Astrocyte of the cerebellum (primary cell): ENCODE data around the gene SFT2D1.

Experiments
- DNase-seq: peaks from one replicate; pipeline ENCODE4 v3.0.0-alpha.2; 2011; ENCODE audit warnings: low read depth
- H3K4me3 ChIP-seq: 2 replicates; pipeline ENCODE4 v1.5.1; 2011; ENCODE audit warnings: mild to moderate bottlenecking, low read depth, low read length, moderate library complexity
- in situ Hi-C: cut with HindIII; loops from 2 replicates; pipeline ENCODE4 v1.10.0; 2017; ENCODE audit warnings: low sequenced_read_pairs
- TF ChIP-seq, protein P1 (sequence below): IDR thresholded peaks from 2 replicates; pipeline ENCODE4 v1.5.1; 2012; ENCODE audit warnings: low read length, low read depth, moderate library complexity, mild to moderate bottlenecking; ENCODE audit errors: missing control alignments

SFT2D1 gene

DNA sequence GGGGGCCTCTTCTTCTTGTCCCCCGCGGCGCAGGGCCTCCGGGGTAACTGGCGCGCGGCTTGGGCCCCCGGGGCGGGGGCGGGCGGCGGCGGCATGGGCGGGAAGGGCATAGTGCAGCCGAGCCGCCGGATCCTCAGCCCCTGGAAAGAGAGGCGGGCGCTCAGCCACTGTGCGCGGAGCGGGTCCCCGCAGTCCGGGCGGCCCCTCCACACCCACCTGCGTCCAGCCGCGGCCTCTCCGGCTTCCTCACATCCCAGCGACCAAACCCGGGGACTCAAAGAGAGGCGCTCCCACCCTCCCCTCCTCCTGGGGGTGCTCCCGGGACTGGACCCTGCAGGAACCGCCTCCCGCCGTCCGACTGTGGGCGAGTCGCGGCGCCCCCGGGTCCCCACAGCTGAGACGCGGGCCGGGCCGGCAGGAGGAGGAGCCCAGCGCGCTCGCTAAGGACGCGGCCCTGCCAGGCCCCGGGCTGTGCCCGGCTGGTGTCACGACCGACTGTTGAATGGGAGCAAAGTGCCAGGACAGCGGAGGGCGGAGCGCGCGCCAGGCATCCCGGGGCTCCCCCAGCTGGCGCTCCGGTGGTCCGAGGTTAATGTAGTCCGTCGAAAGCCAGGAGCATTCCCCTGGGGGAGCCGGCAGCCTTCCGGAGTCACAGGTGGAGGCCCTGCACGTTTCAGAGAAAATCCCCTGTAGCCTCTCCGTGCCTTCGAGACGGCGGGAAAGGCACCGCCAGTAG is 34.1 kb downstream of the SFT2D1 start, which contains the start of gene PRR18:
PRR18 (minus strand) TSS at position 360 of the 736 bp plus-strand sequence; CDS start at position 110, 250 bp downstream.
- TF ChIP-seq, protein P1, sequence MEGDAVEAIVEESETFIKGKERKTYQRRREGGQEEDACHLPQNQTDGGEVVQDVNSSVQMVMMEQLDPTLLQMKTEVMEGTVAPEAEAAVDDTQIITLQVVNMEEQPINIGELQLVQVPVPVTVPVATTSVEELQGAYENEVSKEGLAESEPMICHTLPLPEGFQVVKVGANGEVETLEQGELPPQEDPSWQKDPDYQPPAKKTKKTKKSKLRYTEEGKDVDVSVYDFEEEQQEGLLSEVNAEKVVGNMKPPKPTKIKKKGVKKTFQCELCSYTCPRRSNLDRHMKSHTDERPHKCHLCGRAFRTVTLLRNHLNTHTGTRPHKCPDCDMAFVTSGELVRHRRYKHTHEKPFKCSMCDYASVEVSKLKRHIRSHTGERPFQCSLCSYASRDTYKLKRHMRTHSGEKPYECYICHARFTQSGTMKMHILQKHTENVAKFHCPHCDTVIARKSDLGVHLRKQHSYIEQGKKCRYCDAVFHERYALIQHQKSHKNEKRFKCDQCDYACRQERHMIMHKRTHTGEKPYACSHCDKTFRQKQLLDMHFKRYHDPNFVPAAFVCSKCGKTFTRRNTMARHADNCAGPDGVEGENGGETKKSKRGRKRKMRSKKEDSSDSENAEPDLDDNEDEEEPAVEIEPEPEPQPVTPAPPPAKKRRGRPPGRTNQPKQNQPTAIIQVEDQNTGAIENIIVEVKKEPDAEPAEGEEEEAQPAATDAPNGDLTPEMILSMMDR, result no peak
- peak within 1 kb of the TSS; percentile 37 for H3K4me3 ChIP-seq
- no peak for DNase-seq
- in situ Hi-C loops, result no loop called here

DNA sequence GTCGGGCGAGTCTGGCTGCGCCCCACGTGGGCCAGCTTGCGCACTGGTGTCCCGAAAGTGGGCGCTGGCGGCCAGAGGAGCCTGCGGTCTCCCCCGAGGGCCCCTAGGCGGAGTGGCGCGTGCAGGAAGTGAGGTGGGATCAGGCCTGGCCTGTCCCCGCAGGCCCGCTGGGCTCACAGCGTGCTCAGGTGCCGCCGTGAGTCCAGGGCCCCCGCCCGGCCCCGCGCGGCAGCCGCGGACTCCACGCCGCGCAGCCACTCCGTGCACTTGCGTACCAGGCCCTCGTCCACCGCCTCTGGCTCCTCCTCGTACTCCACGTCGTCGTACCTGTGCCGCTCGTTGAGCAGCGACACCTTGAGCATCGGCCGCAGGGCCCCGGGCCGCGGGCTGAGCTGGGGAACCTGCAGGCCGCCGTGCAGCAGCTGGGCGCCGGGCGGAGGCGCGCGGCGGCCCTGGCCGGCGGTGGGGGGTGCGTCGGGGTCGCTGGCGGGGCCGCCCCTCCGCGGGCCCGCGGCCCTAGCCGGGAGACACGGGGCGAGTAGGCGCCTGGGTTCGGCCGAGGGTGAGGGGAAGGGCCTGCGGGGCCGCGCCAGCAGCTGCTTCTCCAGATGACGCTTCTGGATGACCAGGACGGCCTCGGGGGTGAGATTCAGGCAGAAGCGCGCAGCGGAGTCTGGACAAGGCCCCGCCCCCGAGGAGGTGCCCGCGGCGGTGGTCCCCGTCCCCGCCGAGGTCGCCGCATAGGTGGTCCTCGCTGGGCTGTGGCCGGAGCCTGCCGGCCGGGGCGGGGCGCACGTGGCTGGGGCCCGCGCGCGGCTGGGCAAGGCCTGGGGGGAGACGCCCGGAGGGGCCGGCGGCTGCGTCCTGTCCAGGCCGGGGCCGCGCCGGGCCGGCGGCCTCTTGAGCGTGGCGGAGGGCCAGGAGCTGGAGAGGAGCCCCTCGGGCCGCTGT is 35.0 kb downstream of the SFT2D1 start:
- TF ChIP-seq, protein P1, result no peak
- in situ Hi-C loops, result no loop called here
- H3K4me3 ChIP-seq, result peak overlapping the region; percentile 37
- no peak for DNase-seq

DNA sequence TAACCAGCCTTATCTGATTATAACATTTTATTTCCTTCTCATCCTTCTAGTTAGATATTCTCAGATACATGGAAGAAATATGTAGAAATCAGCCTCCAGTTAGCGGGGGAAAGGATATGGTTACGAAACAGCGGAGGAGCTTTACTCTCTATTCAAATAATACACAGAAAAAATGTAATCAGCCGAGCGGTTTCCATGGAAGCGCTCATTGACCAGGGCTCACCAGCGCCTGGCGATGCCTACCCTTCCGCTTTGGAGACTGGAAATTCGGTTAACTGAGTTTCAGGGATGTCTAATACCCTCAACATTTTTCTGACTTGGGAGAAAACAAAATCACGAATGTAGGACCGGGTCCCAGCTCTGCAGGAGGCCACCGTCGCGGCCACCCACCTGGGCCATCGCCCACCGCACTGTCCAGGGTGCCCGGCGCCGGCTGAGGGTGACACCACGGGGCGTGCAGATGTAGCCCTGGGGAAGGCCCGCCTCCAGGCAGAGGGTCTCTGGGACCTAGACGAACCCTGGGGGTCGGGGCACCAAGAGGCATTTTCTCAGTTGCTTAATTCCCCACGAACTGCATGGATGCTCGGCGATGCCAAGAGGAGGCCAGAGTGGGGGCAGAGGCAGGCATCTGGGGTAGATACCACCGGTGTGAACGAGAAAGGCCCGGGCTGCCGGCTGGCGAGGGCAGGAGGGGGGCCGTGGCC is 35.8 kb downstream of the SFT2D1 start:
- in situ Hi-C loops, result no loop called here
- DNase-seq, result no peak
- TF ChIP-seq, protein P1, result no peak
- no peak overlapping the region for H3K4me3 ChIP-seq

DNA sequence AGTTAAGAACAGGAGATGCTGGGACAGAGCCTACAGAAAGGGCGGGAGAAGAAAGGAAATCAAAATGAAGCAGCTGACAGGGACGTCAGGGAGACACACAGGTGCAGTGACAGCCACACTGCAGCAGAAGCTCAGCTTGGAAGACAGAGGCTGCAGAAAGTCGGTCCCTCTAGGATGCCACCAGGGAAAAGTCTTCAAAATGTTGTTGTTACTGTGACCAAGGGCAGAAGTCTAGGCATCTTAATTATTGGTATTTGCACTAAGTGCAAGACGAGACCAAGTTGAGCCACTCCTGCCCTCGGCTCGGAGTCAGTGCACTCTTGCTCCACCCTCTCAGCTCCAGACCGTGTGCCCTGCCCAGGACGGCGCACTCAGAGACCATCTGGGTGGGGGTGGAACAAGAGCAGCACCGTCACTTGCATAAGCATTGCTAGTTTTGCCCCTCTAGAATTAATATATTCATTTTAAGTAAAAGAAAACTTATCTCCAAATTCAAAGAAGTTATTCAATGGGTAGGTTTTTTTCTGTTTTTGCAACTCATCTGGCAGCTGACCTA is 36.7 kb downstream of the SFT2D1 start:
- in situ Hi-C loops, result no loop called here
- DNase-seq, result no peak
- TF ChIP-seq, protein P1, result no peak
- H3K4me3 ChIP-seq, result no peak overlapping the region

DNA sequence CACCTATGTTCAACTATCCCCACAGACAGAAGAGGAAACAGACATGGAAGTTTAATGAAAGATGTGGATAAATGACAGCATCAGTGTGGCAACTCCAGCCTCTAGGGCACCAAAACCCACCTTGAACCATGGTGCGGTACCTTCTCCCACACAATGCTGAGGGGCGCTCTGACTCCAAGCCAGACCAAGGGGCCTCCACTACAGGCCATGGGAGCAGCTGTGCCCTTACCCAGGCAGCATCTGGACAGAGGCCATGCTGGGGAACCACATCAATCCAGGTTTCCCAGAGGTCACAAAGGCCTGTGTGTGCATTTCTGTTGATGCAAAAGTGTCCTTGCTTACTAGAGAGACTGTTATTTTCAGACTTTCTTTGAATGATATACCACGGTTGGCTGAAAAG is 38.2 kb downstream of the SFT2D1 start:
- H3K4me3 ChIP-seq, result no peak overlapping the region
- TF ChIP-seq, protein P1, result no peak
- in situ Hi-C loops, result no loop called here
- no peak for DNase-seq
